ENCODE results near the gene CASP7. TPM values are rescaled to one million over a fixed set of nuclear protein-coding genes. Genes with fewer than 3 reads are reported as not detected.

The CASP7 gene
- polyA plus RNA-seq, 1 donor: 28.7 TPM

DNA sequence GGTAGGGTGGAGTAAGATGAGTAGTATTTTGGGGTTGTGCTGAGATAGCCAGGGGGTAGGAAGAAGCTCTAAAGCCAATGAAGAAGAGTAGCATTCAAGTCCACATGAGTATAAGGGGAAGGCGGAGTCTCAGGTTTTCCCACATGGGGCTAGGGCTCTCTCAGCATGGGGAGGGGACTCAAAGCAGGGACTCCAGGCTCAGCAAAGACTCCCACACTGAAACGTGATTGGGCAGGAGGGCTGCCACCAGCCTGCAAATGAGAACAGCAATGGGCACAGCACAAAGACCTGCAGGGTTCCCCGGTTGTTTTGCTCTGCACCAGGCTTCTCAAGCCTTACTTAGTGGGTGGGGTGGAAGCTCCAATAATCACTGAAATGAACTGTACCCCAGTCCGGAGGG, 14.4 kb upstream of the CASP7 start:
- DNase-seq: no peak

DNA sequence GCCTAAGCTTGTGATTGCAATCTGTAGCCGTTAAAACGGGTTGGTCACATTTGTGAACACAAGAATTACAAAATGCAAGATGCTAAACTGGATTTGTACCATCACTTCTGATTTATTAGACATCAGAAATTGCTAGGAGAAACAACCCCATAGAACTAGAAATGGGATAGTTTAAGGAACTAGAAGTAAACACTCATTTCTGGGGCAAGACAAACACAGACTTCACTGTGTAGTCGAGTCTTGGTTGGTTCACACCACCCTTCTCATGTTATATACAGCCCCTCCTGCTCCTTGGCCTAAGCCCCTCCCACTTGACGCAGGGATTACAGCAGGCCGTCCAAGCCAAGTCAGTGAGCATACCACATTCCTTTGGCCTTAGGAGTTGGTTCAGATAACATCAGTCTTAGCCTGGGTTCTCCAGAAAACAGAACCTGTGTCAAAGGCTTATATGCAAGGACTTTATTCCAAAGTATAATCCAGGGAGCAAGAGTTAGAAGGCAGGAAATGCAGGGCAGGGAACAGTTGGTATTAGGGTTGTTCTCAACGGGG, 13.8 kb upstream of the CASP7 start:
- no peak for DNase-seq

DNA sequence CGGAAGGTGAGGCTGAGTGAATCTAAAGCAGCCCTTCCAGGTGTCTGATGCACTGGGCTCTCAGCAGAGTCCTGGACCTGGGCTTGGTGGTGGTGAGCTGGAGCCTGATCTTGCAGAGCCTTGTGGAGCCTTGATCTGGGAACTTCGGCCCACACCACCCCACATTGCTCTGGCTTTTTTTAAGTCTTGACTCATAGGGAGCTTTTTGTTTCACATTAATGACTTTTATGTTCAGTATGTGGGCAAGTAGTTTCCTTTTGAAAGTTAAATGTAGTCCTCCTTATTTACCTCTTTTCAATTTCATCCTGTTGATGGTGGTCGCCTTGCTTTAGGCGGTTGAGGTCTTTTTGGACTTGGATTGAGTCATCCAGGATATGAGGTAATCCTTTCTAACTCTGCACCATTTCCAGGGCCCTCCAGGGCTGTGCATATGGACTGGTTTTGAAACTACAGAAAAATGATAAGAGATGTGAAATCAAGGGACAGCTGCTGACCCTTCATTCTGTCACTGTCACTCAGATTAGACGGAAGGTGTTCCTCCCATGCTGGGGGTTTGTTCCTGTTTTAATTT, 12.9 kb upstream of the CASP7 start:
- DNase-seq: no peak

DNA sequence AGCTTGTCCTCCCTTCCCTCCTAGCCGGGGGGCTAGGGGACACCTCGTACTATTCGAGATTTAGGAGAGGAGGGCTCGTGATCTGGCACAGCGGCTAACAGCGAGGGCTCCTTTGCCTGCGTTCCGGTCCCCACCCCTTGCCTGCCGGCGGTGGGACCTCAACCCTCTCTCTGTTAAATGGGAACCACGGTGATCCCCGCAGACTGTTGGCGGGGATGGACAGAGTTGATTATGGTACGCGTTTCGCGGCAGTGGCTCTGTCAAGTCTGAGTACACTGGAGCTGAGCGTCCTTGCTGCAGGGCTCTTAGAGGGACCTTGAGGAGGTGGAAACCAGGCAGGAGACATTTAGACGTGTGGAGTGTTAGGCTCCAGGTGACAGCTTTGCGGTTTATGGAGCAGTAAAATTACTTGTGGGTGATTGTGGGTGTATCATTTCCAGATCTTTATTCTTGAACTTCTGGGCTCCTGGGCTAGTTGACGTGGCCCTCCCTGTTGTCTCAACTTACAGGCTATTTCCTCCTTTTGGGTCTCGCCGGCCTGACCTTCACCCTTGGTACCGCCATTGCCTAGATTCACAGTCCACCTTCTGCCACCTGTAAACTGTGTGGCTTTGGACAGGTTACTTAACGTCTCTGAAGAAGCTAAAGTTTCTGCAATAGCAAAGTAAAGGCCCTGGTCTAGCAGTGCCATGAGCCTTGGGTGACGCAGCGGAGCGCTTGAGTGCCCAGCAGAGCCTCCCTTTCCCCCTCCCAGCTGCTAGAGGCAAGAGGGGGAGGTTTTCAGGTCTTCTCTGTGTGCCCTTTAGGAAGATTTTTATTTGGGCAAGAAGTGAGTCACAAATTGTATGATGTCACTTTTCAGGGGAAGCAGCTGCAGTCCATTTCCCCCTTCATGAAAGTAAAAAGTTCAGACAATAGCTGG, 739 bp downstream of the CASP7 start:
- peak; percentile 34 for DNase-seq

DNA sequence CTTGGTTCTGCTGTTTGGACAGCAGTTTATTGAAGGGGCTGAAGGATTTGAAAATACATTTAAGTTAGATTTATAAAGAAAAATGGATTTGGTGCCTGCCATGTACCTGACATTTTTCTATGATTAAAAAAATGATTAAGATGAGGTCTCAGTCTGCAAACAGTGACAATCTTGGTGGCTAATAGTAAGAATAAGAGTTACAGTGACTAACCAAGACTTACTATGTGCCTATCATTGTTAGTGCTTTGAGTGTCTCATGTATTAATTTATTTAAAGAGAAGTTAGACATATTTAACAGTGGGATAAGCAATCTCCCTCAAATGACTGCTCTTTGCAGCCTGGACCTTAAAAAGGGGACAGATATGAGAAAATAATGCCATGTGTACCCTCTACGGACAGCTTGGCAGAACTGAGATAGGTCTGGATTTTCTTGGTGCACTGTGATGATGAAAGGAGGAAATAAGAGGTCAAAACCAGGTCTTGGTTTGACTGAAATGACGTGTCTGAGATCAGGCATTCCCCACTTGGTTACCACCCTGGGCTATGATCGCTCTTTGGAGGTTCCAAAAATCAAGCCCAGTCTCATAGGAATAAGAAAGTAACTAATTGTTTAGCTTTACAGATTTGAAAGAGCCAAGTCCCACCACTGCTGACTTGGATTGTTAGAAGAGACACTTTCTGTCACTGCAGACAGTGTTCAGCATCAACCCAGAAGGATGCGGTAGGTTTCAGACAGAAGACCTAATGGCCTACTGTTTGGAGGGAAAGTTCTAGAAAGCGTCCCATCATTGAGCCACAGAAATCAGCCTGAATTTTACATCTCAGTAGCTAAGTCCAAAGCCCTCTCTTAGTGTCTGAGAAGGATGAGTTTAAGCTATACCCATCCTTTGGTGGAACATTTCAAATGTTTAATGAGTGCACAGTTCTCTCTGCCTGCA, 2.1 kb downstream of the CASP7 start:
- DNase-seq: no peak

DNA sequence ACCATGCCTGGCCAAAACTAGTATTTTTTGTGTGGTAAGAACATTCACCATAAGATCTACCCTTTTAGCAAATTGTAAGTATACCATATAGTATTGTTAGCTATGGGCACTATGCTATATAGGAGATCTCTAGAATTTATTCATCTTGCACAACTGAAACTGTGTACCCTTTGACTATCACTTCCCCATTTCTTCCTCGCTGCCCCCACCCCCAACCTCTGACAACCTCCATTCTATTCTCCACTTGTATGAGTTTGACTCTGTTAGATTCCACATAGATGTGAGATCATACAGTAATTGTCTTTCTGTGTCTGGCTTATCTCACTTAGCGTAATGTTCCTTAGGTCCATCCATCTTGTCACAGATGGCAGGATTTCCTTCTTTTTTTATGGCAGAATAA, 3.6 kb downstream of the CASP7 start:
- no peak for DNase-seq

DNA sequence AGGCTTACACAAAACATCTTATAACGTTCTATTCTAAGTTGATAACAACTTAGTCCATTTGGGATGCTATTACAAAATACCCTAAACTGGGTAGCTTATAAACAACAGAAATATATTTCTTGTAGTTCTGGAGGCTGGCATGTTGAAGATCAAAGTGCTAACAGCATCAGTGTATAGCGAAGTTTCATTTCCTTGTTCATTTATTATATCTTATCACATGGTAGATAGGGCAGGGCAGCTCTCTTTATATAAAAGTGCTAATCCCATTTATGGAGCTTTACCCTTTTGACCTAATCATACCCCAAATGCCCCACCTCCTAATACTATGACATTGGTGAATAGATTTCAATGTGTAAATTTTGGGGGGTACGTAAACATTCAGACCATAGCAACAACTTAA, 6.3 kb downstream of the CASP7 start:
- DNase-seq: no peak

DNA sequence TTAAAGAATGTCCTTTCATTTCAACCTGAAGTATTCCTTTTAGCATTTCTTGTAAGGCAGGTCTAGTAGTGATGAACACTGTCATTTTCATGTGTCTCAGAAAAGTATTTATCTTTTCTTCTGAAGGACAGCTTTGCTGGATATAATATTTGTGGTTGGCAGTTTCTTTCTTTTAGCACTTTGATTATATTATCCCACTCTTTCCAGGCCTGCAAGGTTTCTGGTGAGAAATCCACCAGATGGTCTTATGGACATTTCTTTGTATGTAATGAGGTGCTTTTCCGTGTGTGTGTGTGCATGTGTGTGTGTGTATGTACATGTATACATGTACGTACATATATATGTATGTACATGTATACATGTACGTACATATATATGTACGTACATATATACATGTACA, 7.3 kb downstream of the CASP7 start:
- DNase-seq: no peak

DNA sequence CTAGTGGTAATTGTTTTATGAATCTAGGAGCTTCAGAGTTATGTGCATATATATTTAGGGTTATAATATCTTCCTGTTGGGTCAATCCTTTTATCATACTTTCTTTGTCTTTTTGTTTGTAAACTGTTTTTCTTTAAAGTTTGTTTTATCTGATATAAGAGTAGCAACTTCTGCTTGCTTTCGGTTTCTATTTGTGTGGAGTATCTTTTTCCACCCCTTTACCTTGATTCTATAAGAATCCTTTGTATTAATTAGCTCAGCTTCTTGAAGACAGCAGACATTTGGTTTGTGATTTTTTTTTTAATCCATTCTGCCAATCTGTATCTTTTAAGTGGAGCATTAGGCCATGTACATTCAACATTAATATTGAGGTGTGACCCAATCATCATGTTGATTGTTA, 9.3 kb downstream of the CASP7 start:
- no peak for DNase-seq

DNA sequence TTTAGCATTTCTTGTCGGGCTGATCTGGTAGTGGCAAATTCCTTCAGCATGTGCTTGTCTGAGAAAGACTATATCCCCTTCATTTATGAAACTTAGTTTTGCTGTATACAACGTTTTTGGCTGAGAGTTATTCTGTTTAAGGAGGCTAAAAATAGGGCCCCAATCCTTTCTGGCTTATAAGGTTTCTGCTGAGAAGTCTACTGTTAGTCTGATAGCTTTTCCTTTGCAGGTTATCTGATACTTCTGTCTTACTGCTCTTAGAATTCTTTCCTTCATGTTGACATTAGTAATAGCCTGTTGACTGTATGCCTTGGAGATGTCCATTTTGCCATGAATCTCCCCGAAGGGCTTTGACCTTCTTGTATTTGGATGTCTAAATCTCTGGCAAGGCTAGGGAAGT, 9.9 kb downstream of the CASP7 start:
- DNase-seq: no peak

DNA sequence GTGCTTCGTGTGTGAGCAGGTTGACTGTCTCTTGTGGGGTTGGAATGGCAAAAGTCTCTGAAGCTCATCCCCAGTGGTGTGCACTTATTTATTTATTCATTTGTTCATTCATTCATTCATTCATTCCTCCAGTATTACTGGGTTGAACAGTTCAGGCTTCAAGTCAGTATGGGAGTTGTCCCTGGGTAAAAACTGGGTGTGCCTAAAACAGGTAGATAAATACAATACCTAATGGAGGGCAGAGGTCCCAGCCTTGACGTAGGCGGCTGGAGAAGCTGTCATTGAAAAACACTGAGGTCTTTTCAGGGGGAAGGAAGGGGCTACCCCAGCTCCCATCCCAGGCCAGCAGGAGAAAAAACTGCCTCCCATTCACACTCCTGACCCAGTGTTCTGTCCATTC, 11.0 kb downstream of the CASP7 start:
- no peak for DNase-seq

DNA sequence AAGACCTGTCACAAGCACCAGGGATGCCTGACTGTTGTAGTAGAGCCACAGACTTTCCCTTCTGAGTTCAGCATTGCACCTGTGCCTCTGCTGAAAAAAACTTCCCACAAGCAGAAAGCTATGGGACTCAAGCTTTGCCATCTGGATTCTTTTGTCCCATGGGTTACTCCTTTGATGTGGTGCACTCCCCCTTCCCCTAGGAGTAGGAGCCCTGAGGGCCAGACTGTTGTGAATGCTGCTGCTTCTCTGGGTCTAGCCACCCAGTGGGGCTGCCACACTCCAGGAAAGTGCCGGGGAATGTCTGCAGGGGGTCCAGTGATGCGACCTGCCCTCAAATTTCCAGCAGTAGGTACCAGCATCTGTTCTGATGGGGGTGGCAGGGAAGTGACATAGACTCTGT, 11.7 kb downstream of the CASP7 start:
- DNase-seq: no peak

DNA sequence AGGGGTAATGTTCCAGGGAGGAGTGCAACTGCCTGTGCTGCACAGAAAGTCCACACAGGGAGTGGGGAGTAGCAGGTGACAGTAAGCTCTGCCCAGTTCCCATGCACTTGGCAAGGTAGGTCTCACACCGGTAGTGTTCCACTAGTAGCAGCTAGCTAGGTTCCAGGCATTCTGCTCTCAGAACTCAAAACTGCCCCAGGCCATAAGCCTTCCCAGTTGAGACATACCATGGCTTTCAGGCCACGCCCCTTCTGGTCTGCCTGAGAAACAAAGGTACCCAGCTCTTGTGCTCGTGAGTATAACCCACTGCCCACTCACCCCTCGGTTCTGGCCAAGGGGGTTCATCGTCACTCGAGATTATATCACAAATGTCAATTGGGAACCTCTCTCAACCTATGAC, 12.6 kb downstream of the CASP7 start:
- no peak for DNase-seq

DNA sequence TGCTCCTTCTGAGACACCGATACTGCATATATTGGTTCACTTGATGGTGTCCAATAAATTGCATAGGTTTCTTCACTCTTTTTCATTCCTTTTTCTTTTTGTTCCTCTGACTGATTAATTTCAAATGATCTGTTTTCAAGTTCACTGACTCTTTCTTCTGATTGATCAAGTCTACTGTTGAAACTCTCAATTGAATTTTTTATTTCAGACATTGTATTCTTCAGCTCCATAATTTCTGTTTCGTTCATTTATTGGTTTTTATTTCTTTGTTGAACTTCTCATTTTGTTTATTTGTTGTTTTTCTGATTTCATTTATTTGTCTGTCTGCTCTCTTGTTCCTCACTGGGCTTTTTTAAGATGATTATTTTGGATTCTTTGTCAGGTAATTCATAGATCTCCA, 13.6 kb downstream of the CASP7 start:
- DNase-seq: no peak

DNA sequence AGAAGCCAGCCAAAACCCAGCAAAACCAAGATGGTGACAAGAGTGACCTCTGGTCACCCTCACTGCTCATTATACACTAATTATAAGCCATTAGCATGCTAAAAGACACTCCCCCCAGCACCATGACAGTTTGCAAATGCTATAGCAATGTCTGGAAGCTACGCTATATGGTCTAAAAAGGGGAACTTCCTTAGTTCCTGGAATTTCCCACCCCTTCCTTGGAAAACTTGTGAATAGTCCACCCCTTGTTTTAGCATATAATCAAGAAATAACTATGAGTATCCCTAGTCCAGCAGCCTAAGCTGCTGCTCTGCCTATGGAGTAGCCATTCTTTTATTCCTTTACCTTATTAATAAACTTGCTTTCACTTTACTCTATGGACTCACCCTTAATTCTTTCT, 16.0 kb downstream of the CASP7 start:
- DNase-seq: no peak

DNA sequence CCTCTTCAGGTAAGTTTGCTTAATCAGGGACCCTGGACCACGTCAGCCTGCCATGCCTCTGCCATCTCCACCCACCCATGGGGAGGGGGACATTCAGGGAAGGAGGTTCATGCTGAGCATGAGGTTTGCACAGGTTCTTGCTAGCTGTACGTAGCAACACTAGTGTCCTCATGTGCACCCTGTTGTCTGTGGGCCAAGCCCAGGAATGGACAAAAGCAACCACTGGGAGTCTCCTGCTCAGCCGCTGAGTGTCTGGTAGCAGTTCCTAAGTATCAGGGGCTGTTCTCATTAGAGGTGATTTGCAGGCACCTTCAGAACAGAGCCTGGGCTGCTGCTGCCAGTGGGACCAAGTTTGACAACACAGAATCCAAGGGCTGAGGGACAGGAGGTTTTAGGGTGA, 17.9 kb downstream of the CASP7 start:
- no peak for DNase-seq

DNA sequence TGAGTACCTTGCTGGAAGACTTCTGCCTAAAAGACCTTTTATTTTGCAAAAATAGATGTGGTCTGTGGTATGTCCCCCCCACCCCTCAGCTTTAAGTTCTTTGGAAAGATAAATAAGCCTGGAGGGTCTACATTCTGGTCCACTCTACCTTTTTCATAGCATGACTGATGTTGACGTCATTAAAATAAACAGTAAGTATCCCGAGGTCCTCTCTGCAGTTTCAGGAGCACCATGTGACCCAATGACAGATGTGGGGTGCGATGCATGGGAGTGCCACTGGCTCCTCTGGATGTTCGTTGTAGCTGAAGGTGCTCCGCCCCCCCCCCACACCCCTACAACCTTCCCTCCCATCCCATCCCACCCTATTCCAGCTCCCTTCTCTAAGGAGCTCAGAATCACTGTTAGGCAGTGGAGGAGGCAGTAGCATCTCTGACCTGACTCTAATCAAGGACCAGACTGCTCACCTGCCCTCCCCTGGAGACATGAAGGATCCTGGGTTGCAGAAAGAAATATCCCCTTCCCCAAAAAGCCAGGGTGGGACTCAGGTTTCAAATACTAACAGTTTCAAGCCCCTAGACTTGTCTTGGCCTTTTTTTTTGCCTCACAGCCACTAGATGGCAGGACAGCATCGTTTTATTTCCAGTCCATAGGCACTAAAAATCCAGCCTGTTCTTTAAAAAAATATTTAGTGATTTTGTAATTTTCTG, 25.1 kb downstream of the CASP7 start:
- DNase-seq: peak; percentile 40

DNA sequence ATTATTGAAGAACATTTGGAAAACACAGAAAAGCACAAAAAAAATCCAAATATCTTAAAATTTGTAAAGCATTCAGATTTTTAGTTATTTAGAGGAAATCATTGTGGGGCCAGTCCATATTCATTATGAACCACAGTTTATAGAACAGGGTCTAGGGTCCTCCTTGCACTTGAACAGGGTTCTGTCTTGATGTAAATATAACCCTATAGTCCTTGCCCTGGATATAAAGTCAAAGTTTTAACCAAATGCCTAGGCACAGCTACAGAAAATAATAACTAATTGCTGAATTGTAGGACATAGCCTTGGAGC, 25.6 kb downstream of the CASP7 start:
- no peak for DNase-seq

DNA sequence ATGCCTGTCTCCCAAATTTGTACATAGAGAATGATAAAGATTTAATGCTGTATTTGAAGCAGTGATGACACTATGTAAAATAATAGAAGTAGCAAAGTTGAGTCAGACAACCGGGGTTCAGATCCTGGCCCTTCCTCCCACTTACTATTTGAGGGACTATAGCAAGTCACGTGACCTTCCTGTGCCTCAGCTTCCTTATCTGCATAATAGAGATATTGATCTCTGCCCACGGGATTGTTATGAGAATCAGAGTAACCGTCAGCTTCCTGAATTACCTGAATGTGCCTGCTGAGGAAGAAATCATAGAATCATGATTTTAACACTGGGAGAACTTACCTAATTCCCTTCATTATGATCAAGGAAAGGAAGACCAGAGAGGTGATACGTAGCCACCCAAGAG, 26.9 kb downstream of the CASP7 start:
- no peak for DNase-seq

DNA sequence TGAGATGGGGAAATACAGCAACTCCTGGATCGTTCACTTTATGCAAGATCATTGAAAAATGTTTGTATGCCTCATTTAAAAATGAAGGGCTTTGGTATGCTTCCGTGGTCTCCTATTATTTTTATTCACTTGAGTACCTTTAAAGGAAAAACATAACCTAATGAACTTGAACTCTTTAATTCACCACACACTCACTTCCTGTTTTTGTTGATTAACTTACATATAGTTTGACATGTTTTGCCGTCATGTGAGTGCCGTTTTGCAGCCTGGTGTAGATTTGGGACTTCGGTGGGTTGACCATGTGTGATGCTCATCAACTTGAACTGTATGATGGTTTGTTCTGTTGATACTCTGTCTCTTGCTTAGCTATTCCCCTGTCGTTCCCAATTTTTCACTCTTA, 28.9 kb downstream of the CASP7 start:
- DNase-seq: no peak

DNA sequence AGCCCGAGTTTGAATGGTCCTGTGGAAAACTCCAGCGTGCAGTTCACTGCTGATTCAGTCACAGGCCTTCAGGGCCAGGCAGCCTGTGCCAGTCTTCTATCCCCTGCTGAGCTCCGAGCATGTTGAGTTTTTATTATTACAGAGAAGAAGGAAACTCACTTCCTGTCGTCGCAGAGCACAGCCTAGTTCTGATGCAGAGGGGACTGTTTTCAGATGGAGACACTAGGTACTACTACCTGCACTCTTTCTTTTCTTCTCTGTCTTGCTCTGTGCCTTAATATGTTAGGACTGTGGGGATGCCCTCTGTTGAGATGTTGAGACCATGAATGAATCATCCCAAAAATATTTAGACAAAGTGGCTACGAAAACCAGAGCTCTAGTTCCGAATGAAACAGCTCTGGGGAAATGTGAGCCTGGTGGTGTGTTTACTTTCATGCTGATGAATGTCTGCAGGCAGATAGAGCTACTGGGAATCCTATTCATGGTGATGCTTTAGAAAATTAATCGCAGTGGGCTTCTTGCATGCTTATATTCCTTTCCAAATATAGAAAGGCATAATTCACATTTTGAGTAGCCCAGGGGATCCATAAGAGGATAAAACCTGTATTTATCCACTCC, 29.6 kb downstream of the CASP7 start:
- DNase-seq: no peak

DNA sequence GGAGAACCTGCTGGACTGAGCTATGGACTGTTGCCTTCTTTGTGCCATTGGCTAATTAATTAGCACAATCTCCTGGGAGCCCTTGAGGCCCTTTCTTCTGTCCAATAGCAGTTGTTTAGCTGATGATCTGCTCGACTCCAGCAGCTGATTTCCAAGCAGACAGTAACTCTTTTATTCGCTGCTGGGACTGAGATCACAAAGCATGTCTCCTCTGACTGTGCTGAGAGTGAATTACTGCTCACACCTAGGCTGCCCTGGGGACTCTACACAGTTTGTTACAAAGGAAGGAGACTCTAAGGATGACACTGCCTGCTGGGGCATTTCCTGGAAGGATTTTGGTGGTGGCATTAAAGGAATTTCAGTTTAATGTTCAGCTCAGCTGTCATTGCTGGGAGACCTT, 31.4 kb downstream of the CASP7 start:
- DNase-seq: no peak
